K562 (cell line): ENCODE data around the gene ADARB2. TPM values are rescaled to one million over a fixed set of nuclear protein-coding genes. Genes with fewer than 3 reads are reported as not detected.

Source experiments
- ATAC-seq: fragments of 200-7000 bp; cut with Tn5 transposase; 3 replicates; pipeline ENCODE4 v1.9.1; 2020; ENCODE audit warnings: moderate library complexity
- BruUV-seq: library from RNA; stranded (reverse); fragments of 400-500 nt; replicated peaks from 2 replicates; lab custom pipeline; 2021; lab: Mats Ljungman, UMichigan
- CTCF ChIA-PET: fragments of 300-600 bp; formaldehyde crosslinking; extraction: SDS; loops from one replicate; lab custom pipeline; 2021; ENCODE audit warnings: low intra/inter-chr PET ratio; lab: Yijun Ruan, JAX
- POLR2A ChIA-PET: fragments of 300-600, 350-650 bp; sonication (Branson Sonifier 250); formaldehyde crosslinking; extraction: SDS; loops from one replicate; lab custom pipeline; 2021; ENCODE audit warnings: antibody characterized with exemption, inconsistent platforms; lab: Yijun Ruan, JAX
- DNase-seq, 4 experiments: peaks; one replicate each; pipeline versions ENCODE4 v3.0.0 to v3.0.0-alpha.2; 2011 to 2018; ENCODE audit warnings: low spot score in 3 of 4, mixed read lengths in 3 of 4; ENCODE audit errors: extremely low read depth in 1 of 4
- FAIRE-seq: peaks from 2 replicates; lab custom pipeline; 2011; peaks lifted over from hg19 to GRCh38; lab: Jason Lieb, UNC
- H2AFZ ChIP-seq: 2 replicates; pipeline ENCODE4 v1.6.0; 2011; ENCODE audit warnings: low read depth, low read length, control low read depth, inconsistent platforms
- H3K27ac ChIP-seq: fragments of 200-600 bp; 3 replicates; pipeline ENCODE4 v1.8.0; 2011; ENCODE audit warnings: low read depth, mild to moderate bottlenecking, control low read depth, inconsistent platforms, low read length, moderate library complexity, mixed read lengths; ENCODE audit errors: extremely low read depth
- H3K27me3 ChIP-seq, 2 experiments: fragments of 300-600 bp in 1 of 2; 2 replicates in 1 of 2; 3 replicates in 1 of 2; pipeline versions ENCODE4 v1.6.0 to v1.8.0; 2011; ENCODE audit warnings: inconsistent platforms in 2 of 2, low read length in 2 of 2, mild to moderate bottlenecking in 1 of 2, mixed read lengths in 1 of 2, moderate library complexity in 1 of 2; ENCODE audit not compliant: control insufficient read depth in 2 of 2, insufficient read depth in 2 of 2
- H3K36me3 ChIP-seq: fragments of 300-600 bp; 3 replicates; pipeline ENCODE4 v1.8.0; 2011; ENCODE audit warnings: mild to moderate bottlenecking, low read length, inconsistent platforms; ENCODE audit not compliant: control insufficient read depth, insufficient read depth
- H3K4me1 ChIP-seq, 2 experiments: fragments of 200-600 bp in 1 of 2; replicated peaks in 1 of 2; 2 replicates in 1 of 2; 3 replicates in 1 of 2; pipeline versions ENCODE4 v1.5.1 to v1.8.0; 2011; ENCODE audit warnings: inconsistent platforms in 2 of 2, low read length in 2 of 2, mild to moderate bottlenecking in 1 of 2, mixed read lengths in 1 of 2, moderate library complexity in 1 of 2; ENCODE audit not compliant: control insufficient read depth in 2 of 2, insufficient read depth in 2 of 2
- H3K4me2 ChIP-seq: 2 replicates; pipeline ENCODE4 v1.6.1; 2011; ENCODE audit warnings: low read length, control low read depth, inconsistent platforms, mixed read lengths; ENCODE audit not compliant: insufficient read depth
- H3K4me3 ChIP-seq: fragments of 200-600 bp; sonication (generic), shearing (Covaris generic); 2 replicates; pipeline ENCODE4 v1.5.1; 2016; ENCODE audit warnings: control low read depth, inconsistent platforms
- H3K79me2 ChIP-seq: fragments of 200-600 bp; 3 replicates; pipeline ENCODE4 v1.8.0; 2011; ENCODE audit warnings: low read length, inconsistent platforms; ENCODE audit not compliant: control insufficient read depth, insufficient read depth
- H3K9ac ChIP-seq, 2 experiments: 2 replicates each; pipeline versions ENCODE4 v1.6.0 to v1.6.1; 2011; ENCODE audit warnings: low read depth in 2 of 2, low read length in 2 of 2, control low read depth in 1 of 2, inconsistent platforms in 1 of 2, mild to moderate bottlenecking in 1 of 2, mixed read lengths in 1 of 2; ENCODE audit not compliant: insufficient read depth in 1 of 2
- H3K9me1 ChIP-seq: one replicate; pipeline ENCODE4 v1.6.0; 2011; ENCODE audit warnings: inconsistent platforms, mild to moderate bottlenecking, low read length, moderate library complexity; ENCODE audit not compliant: control insufficient read depth, insufficient read depth
- H3K9me3 ChIP-seq: replicated peaks from 2 replicates; pipeline ENCODE4 v1.5.1; 2011; ENCODE audit warnings: low read depth, low read length, inconsistent platforms; ENCODE audit not compliant: control insufficient read depth, insufficient read depth
- H4K20me1 ChIP-seq: replicated peaks from 2 replicates; pipeline ENCODE4 v1.6.1; 2011; ENCODE audit warnings: low read length, inconsistent platforms, mixed read lengths; ENCODE audit not compliant: control insufficient read depth, insufficient read depth
- BRF1 ChIP-seq: IDR thresholded peaks from 3 replicates; pipeline ENCODE4 v1.6.1; 2011; ENCODE audit warnings: borderline replicate concordance, mild to moderate bottlenecking; ENCODE audit not compliant: insufficient read length; ENCODE audit errors: extremely low read depth
- FOSL1 ChIP-seq: fragments of 200-800 bp; sonication (Bioruptor generic); conservative IDR thresholded peaks from 2 replicates; pipeline ENCODE4 v1.6.1; 2016; ENCODE audit warnings: missing genetic modification characterization, missing compliant biosample characterization
- FOXK1 ChIP-seq: sonication (generic); formaldehyde crosslinking; IDR thresholded peaks from 2 replicates; pipeline ENCODE4 v1.8.0; 2022; ENCODE audit warnings: missing genetic modification reagents, mild to moderate bottlenecking, borderline replicate concordance
- FOXP1 ChIP-seq: sonication (generic); formaldehyde crosslinking; IDR thresholded peaks from 2 replicates; pipeline ENCODE4 v1.8.0; 2022; ENCODE audit warnings: mild to moderate bottlenecking, missing genetic modification reagents
- HLTF ChIP-seq: fragments of 450-650 bp; IDR thresholded peaks from 2 replicates; pipeline ENCODE4 v1.6.1; 2016
- NCOA2 ChIP-seq, 2 experiments: fragments of 450-650 bp; IDR thresholded peaks; 2 replicates each; pipeline ENCODE4 v1.6.1; 2018; ENCODE audit warnings: mild to moderate bottlenecking in 2 of 2, moderate library complexity in 1 of 2; ENCODE audit not compliant: partially characterized antibody in 2 of 2
- PHB2 ChIP-seq: fragments of 450-650 bp; IDR thresholded peaks from 2 replicates; pipeline ENCODE4 v1.6.1; 2017; ENCODE audit warnings: low read depth
- PHTF2 ChIP-seq: fragments of 250-450 bp; sonication (Bioruptor Pico); IDR thresholded peaks from 2 replicates; pipeline ENCODE4 v1.5.0; 2021; ENCODE audit warnings: mild to moderate bottlenecking
- PML ChIP-seq: IDR thresholded peaks from 2 replicates; pipeline ENCODE4 v1.6.1; 2012; ENCODE audit warnings: low read length, inconsistent platforms
- TGIF2 ChIP-seq: sonication (generic); formaldehyde crosslinking; IDR thresholded peaks from 2 replicates; pipeline ENCODE4 v1.8.1; 2022; ENCODE audit warnings: mild to moderate bottlenecking, missing genetic modification reagents, moderate library complexity
- ZNF3 ChIP-seq: fragments of 250-450 bp; sonication (Bioruptor Pico); IDR thresholded peaks from 2 replicates; pipeline ENCODE4 v1.5.0; 2021; ENCODE audit warnings: mild to moderate bottlenecking, moderate library complexity
- ZNF507 ChIP-seq: conservative IDR thresholded peaks from 2 replicates; pipeline ENCODE4 v1.6.1; 2017; ENCODE audit warnings: missing genetic modification characterization, missing compliant biosample characterization
- WGBS: fragments of 100-300 bp; shearing (Covaris generic); methylation state at CpG from one replicate; pipeline ENCODE4 v1.1.6; 2016; ENCODE audit warnings: low coverage, mixed read lengths; ENCODE audit not compliant: insufficient coverage; ENCODE audit errors: missing lambda C conversion rate; 5-methylcytosine and 5-hydroxymethylcytosine counted together
- in situ Hi-C: fragments of 300-500 bp; cut with MboI; formaldehyde crosslinking; loops from 4 replicates; pipeline ENCODE4 v1.15.0; 2018; ENCODE audit warnings: inconsistent platforms, mixed read lengths
- intact Hi-C: fragments of 100-400 bp; cut with micrococcal nuclease; formaldehyde crosslinking; loops from 2 replicates; pipeline ENCODE4 v1.14.2; 2022
- polyA plus RNA-seq, 8 experiments: library from polyadenylated mRNA; depleted of rRNA in 4 of 8; stranded (reverse) in 5 of 8; unstranded in 3 of 8; fragments of >200 nt; fragmentation: Nextera tagmentation in 2 of 8; fragmentation: Illumina TruSeq in 1 of 8; extraction: Ambion mirVana in 2 of 8; extraction: Trizol in 1 of 8; gene quantifications; 2 replicates each; pipeline versions ENCODE4 v1.2.1 to v1.2.3, GENCODE V29; 2011 to 2014; ENCODE audit warnings: inconsistent platforms in 1 of 8, missing spikeins in 1 of 8
- total RNA-seq, 7 experiments: library from RNA; depleted of rRNA in 6 of 7; stranded (reverse); fragments of >200 nt in 6 of 7; fragmentation: Illumina TruSeq in 2 of 7; extraction: Trizol in 2 of 7; gene quantifications; 2 replicates each; pipeline versions ENCODE4 v1.2.1 to v1.2.3, GENCODE V29; 2011 to 2021; ENCODE audit warnings: low replicate concordance in 1 of 7
- TF ChIP-seq, protein P1 (sequence below): fragments of 250-450 bp; sonication (Bioruptor Pico); IDR thresholded peaks from 2 replicates; pipeline ENCODE4 v1.6.1; 2021; ENCODE audit warnings: mild to moderate bottlenecking
- TF ChIP-seq, protein P2 (sequence below): sonication (generic); formaldehyde crosslinking; IDR thresholded peaks from 2 replicates; pipeline ENCODE4 v1.8.0; 2023; ENCODE audit warnings: missing genetic modification reagents, mild to moderate bottlenecking, borderline replicate concordance
- TF ChIP-seq, protein P3 (sequence below): fragments of 450-650 bp; conservative IDR thresholded peaks from 2 replicates; pipeline ENCODE4 v1.6.1; 2016; ENCODE audit warnings: missing genetic modification characterization, low read depth, mild to moderate bottlenecking, control low read depth, missing compliant biosample characterization

Gene ADARB2
- total and polyA plus RNA-seq, 9 of the 15 experiments (the other 6 are each of a cell fraction or from before 2014, with no cell fraction given), result not detected

DNA sequence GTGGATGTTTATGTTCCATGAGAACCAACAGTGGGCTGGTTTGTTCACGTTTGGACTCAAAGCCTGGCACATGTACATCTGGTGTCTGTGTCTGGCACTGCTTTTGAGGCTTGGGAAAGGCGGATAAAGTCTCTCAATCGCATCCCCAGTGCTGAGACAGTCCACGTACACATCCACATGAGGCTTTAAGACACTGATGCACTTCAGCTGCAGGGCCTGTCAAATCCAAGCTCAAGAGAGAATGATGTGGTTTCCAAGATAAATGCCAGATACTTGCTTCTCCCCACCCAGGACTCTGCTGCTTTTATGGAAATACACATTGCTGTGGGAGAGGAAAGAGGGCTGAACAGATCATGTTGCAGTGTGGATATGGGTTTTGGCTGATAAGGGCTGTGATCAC is 178.4 kb downstream of the ADARB2 start:
- in situ Hi-C loops (no loop called here), intact Hi-C loops (no loop called here)
- Histone ChIP-seq H3K4me3 (no peak overlapping the region), H3K27me3 (peaks cover 8 to 53% of the 10 kb centered on the region in 2 experiments; a peak in 3 of 5 replicates), H3K9me1 (no peaks in the 10 kb centered on the region), H3K4me2 (no peak overlapping the region), H3K27ac (no peak overlapping the region), H3K36me3 (no peaks in the 10 kb centered on the region), H3K9me3 (no peaks in the 10 kb centered on the region), H3K4me1 (no peaks in the 10 kb centered on the region), H4K20me1 (peaks cover 4% of the 10 kb centered on the region; the same call in 1 of the 2 replicates), H3K79me2 (no peaks in the 10 kb centered on the region), H2AFZ (no peak overlapping the region), H3K9ac (no peak overlapping the region)
- BruUV-seq, result no TSS peak
- WGBS, result 0% methylated on average over 4 of the region's 4 CpGs
- ATAC-seq (no peak), DNase-seq (no peak), FAIRE-seq (no peak)
- POLR2A ChIA-PET, result no interaction called here
- CTCF ChIA-PET, result no interaction called here
- no peak for TF ChIP-seq BRF1
- no peak for TF ChIP-seq ZNF507 (tag)
- no peak for TF ChIP-seq TGIF2 (CRISPR knock-in tag)
- TF ChIP-seq, protein P1, sequence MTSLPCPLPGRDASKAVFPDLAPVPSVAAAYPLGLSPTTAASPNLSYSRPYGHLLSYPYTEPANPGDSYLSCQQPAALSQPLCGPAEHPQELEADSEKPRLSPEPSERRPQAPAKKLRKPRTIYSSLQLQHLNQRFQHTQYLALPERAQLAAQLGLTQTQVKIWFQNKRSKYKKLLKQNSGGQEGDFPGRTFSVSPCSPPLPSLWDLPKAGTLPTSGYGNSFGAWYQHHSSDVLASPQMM (CRISPR knock-in tag), result no peak
- TF ChIP-seq PHTF2, result no peak
- TF ChIP-seq, protein P2, sequence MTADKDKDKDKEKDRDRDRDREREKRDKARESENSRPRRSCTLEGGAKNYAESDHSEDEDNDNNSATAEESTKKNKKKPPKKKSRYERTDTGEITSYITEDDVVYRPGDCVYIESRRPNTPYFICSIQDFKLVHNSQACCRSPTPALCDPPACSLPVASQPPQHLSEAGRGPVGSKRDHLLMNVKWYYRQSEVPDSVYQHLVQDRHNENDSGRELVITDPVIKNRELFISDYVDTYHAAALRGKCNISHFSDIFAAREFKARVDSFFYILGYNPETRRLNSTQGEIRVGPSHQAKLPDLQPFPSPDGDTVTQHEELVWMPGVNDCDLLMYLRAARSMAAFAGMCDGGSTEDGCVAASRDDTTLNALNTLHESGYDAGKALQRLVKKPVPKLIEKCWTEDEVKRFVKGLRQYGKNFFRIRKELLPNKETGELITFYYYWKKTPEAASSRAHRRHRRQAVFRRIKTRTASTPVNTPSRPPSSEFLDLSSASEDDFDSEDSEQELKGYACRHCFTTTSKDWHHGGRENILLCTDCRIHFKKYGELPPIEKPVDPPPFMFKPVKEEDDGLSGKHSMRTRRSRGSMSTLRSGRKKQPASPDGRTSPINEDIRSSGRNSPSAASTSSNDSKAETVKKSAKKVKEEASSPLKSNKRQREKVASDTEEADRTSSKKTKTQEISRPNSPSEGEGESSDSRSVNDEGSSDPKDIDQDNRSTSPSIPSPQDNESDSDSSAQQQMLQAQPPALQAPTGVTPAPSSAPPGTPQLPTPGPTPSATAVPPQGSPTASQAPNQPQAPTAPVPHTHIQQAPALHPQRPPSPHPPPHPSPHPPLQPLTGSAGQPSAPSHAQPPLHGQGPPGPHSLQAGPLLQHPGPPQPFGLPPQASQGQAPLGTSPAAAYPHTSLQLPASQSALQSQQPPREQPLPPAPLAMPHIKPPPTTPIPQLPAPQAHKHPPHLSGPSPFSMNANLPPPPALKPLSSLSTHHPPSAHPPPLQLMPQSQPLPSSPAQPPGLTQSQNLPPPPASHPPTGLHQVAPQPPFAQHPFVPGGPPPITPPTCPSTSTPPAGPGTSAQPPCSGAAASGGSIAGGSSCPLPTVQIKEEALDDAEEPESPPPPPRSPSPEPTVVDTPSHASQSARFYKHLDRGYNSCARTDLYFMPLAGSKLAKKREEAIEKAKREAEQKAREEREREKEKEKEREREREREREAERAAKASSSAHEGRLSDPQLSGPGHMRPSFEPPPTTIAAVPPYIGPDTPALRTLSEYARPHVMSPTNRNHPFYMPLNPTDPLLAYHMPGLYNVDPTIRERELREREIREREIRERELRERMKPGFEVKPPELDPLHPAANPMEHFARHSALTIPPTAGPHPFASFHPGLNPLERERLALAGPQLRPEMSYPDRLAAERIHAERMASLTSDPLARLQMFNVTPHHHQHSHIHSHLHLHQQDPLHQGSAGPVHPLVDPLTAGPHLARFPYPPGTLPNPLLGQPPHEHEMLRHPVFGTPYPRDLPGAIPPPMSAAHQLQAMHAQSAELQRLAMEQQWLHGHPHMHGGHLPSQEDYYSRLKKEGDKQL (CRISPR knock-in tag), result no peak
- no peak for TF ChIP-seq FOXP1 (CRISPR knock-in tag)
- no peak for TF ChIP-seq FOXK1 (CRISPR knock-in tag)
- no peak for TF ChIP-seq PML
- TF ChIP-seq HLTF, result no peak
- TF ChIP-seq, protein P3, sequence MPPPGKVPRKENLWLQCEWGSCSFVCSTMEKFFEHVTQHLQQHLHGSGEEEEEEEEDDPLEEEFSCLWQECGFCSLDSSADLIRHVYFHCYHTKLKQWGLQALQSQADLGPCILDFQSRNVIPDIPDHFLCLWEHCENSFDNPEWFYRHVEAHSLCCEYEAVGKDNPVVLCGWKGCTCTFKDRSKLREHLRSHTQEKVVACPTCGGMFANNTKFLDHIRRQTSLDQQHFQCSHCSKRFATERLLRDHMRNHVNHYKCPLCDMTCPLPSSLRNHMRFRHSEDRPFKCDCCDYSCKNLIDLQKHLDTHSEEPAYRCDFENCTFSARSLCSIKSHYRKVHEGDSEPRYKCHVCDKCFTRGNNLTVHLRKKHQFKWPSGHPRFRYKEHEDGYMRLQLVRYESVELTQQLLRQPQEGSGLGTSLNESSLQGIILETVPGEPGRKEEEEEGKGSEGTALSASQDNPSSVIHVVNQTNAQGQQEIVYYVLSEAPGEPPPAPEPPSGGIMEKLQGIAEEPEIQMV, result no peak
- TF ChIP-seq PHB2, result no peak
- TF ChIP-seq NCOA2 (IDR thresholded peaks at IDR 0.05; ENCODE audit: partially characterized antibody in 2 of 2), result no peak
- TF ChIP-seq ZNF3 (CRISPR knock-in tag), result no peak
- no peak for TF ChIP-seq FOSL1 (tag)
